ENCODE results near the gene PDZD11. TPM values are rescaled to one million over a fixed set of nuclear protein-coding genes. Genes with fewer than 3 reads are reported as not detected.
A peak's percentile ranks its signal among the peaks of the same experiment; 100 is the strongest.

The PDZD11 gene
- total RNA-seq, 2 experiments from 2014 or later: 23.3 to 27.4 TPM

- BruUV-seq (replicated peaks): no TSS peak
These were observed 3.9 kb upstream of the PDZD11 start for GRCh38 chrX:70293621-70294020.

GRCh38 chrX:70292788-70293187 lies 3.1 kb upstream of the PDZD11 start:
- no peak for DNase-seq (ENCODE audit: low spot score)
- Histone ChIP-seq H3K9me3 (ENCODE audit: low read length) (no peaks in the 10 kb centered on the region), H3K4me2 (ENCODE audit: low read length) (peak overlapping the region; percentile 91), H3K27ac (ENCODE audit: low read depth, low read length, poor library complexity, severe bottlenecking) (no peak overlapping the region), H3K36me3 (ENCODE audit: insufficient read depth, low read length) (peaks cover 55% of the 10 kb centered on the region), H3K9me2 (ENCODE audit: insufficient read depth, low read length) (no peaks in the 10 kb centered on the region), H3K4me1 (ENCODE audit: insufficient read depth, low read length, poor library complexity, severe bottlenecking) (peaks cover 25% of the 10 kb centered on the region), H2AFZ (ENCODE audit: low read length) (no peak overlapping the region), H4K20me1 (ENCODE audit: insufficient read depth, low read length) (peaks cover 5% of the 10 kb centered on the region; the same call in 1 of the 2 replicates), H3K4me3 (ENCODE audit: low read depth, low read length, poor library complexity, severe bottlenecking) (peak overlapping the region; percentile 90), H3K79me2 (ENCODE audit: insufficient read depth, low read depth, low read length) (peaks cover 43% of the 10 kb centered on the region)
- CTCF ChIA-PET (ENCODE audit: unreplicated experiment): no interaction called here
- intact Hi-C loops (cut with micrococcal nuclease; ENCODE audit: unreplicated experiment): no loop called here
- TF ChIP-seq EZH2phosphoT487 (IDR thresholded peaks at IDR 0.05; ENCODE audit: borderline replicate concordance, low read depth, low read length) (no peak), CTCF (conservative IDR thresholded peaks at IDR 0.05; ENCODE audit: low read length) (no peak)
- no TSS peak for BruUV-seq (replicated peaks)
- POLR2A ChIA-PET: no interaction called here

More at GRCh38 chrX:70293621-70294020, 3.9 kb upstream of the PDZD11 start:
- Histone ChIP-seq H3K4me2 (ENCODE audit: low read length) (peak overlapping the region; percentile 91), H3K79me2 (ENCODE audit: insufficient read depth, low read depth, low read length) (peaks cover 43% of the 10 kb centered on the region), H3K36me3 (ENCODE audit: insufficient read depth, low read length) (peaks cover 60% of the 10 kb centered on the region), H3K27ac (ENCODE audit: low read depth, low read length, poor library complexity, severe bottlenecking) (no peak overlapping the region), H3K9me3 (ENCODE audit: low read length) (no peaks in the 10 kb centered on the region), H4K20me1 (ENCODE audit: insufficient read depth, low read length) (peaks cover 5% of the 10 kb centered on the region; the same call in 1 of the 2 replicates), H3K4me3 (ENCODE audit: low read depth, low read length, poor library complexity, severe bottlenecking) (peak overlapping the region; percentile 90), H3K4me1 (ENCODE audit: insufficient read depth, low read length, poor library complexity, severe bottlenecking) (peaks cover 25% of the 10 kb centered on the region), H3K9me2 (ENCODE audit: insufficient read depth, low read length) (no peaks in the 10 kb centered on the region), H2AFZ (ENCODE audit: low read length) (no peak overlapping the region)
- POLR2A ChIA-PET: no interaction called here
- CTCF ChIA-PET (ENCODE audit: unreplicated experiment): no interaction called here
- intact Hi-C loops (cut with micrococcal nuclease; ENCODE audit: unreplicated experiment): no loop called here
- no peak for TF ChIP-seq EZH2phosphoT487 (IDR thresholded peaks at IDR 0.05; ENCODE audit: borderline replicate concordance, low read depth, low read length)
- no peak for TF ChIP-seq CTCF (conservative IDR thresholded peaks at IDR 0.05; ENCODE audit: low read length)
- no peak for DNase-seq (ENCODE audit: low spot score)

- ChIA-PET CTCF (ENCODE audit: unreplicated experiment) (no interaction called here), POLR2A (interaction anchor here (0.9 kb wide), 1 partner anchor 156 kb away, joined by 3 read pairs; the partner anchor contains the start of gene IGBP1)
- peaks cover 43% of the 10 kb centered on the region for H3K79me2 ChIP-seq (ENCODE audit: insufficient read depth, low read depth, low read length)
- H3K36me3 ChIP-seq (ENCODE audit: insufficient read depth, low read length): peaks cover 30% of the 10 kb centered on the region
- H4K20me1 ChIP-seq (ENCODE audit: insufficient read depth, low read length): peaks cover 5% of the 10 kb centered on the region; the same call in 1 of the 2 replicates
- TSS peak; percentile 67 for BruUV-seq (replicated peaks)
- H3K4me3 ChIP-seq (ENCODE audit: low read depth, low read length, poor library complexity, severe bottlenecking): peak overlapping the region; percentile 90
- H3K4me2 ChIP-seq (ENCODE audit: low read length): peak overlapping the region; percentile 91
- no peaks in the 10 kb centered on the region for H3K9me3 ChIP-seq (ENCODE audit: low read length)
- TF ChIP-seq CTCF (conservative IDR thresholded peaks at IDR 0.05; ENCODE audit: low read length) (no peak), EZH2phosphoT487 (IDR thresholded peaks at IDR 0.05; ENCODE audit: borderline replicate concordance, low read depth, low read length) (no peak)
- no peaks in the 10 kb centered on the region for H3K9me2 ChIP-seq (ENCODE audit: insufficient read depth, low read length)
- intact Hi-C loops (cut with micrococcal nuclease; ENCODE audit: unreplicated experiment): no loop called here
- peaks cover 25% of the 10 kb centered on the region for H3K4me1 ChIP-seq (ENCODE audit: insufficient read depth, low read length, poor library complexity, severe bottlenecking)
- peak overlapping the region; percentile 76; the same call in 1 of the 2 replicates for H2AFZ ChIP-seq (ENCODE audit: low read length)
- DNase-seq (ENCODE audit: low spot score): no peak
- peak overlapping the region; percentile 76 for H3K27ac ChIP-seq (ENCODE audit: low read depth, low read length, poor library complexity, severe bottlenecking)
These were observed 447 bp downstream of the PDZD11 start for GRCh38 chrX:70289168-70289792.
